NCI-H1930 (cell line): ENCODE data around the gene CRYZL1.
"Not testable (repeated sequence)": the region's sequence is repeated elsewhere in the genome, so short reads cannot be mapped to it uniquely, and the experiment has no call there.

Experiments
- DNase-seq, 2 experiments: peaks; one replicate each; lab custom pipeline; 2025; lab: John Stamatoyannopoulos, UW

Gene CRYZL1

DNA sequence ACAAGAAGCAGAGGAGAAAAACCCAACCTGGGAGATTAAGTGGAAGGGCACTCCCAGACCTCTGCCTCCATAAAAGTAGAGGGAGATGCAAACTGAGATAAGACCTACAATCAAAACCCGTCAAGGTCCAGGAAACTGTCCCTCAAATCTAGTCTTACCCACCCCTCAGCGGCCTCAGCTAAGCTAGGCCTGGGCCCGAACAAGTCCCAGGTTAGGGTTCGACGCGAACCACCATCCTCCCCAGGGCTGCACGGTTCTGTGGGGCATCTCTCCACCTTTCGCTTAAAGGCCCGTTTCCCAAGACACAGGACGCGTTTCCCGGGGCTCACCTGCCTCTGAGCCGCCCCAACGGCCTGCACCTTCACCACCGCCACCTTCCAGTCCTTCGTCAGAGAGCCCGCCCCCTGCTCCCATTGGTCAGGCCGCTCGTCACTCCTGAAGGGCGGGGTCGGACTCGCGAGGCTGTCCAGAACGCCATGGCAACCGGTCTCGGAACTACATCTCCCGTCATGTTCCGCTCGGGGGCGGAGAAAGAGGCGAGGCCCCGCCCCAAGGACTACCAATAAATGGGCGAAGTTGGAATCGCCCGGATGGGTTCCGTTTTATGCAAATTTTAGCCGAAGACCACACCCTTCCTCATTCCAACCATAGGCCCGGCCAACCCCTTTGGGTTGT is at the start of gene CRYZL1:
Gene CRYZL1 (minus strand): TSS at position 390 of the 675 bp plus-strand sequence. CDS start 10,190 bp downstream, outside the sequence.
- DNase-seq, result peak; percentile 99

DNA sequence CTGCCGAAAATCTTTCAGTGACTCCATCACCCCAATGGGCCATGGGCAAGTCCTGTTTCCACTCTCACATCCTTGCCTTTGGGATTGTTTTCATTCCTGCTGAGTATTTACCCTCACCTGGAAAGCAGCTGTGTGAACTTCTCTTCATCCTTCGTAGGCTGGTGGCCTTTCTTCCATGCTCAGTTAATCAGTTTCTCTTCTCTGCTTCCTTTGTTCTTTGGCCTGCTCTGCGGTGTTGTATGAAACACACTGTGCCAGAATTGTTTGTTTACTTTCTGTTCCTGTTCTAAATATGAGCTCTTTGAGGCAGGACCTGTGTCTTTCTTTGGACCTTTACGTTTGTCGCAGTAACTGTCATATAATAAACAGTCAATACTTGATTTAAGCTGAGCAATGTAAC is 49.3 kb upstream of the CRYZL1 start:
- DNase-seq, result no peak

DNA sequence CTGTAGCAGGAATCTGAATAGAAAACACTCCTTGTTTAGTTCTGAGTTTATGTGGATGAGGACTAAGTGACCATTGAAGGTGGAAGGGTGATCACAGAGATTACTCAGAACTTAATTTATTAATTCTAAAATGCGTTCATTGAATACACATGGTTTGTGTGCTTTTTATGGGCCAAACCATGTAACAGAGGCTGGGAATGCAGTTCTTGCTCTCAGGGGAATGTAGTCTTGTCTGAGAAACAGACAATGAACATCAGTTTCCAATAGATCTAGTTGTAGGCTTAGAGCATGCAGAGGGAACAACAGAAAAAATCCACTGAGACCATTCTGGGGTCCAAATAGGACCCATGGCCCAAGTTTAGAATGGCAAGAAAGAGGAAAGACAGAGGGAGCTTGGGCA is 46.8 kb upstream of the CRYZL1 start:
- no peak for DNase-seq

DNA sequence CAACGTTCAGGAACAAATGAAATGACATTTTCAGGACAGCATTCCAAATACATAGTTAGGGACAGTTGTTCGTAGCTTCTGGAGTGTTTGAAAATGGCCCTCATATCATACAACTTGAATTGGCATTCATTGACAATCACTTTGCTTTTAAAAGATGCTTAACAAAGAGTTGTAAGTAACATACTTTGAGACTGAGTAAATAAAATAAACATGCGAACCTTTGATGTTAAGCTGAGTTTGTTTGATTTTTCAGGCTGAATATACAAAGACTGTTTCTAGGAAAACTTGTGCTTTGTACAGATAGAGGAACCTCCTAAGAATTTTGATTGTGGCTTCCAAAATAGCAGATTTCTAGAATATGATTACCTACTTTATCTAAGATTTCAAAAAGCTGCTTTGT is 46.1 kb upstream of the CRYZL1 start:
- no peak for DNase-seq

DNA sequence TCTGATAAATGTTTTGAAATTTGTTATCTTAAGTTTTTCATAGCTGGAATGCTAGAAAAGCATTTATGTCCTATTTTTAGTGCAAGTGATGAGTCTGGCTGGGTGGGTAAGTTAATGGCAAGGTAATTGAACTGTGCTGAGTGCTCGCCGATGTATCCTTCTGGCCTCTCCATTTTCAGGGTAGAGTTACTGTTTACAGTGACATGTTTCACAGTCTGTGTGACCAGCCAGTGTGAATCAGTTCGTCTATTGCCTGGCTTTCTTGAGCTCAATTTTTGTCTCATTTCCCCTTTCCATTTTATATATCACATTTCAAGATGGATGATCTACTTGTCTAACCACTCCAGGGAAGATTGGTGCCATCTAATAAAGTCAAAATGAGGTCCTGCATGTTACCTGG is 44.8 kb upstream of the CRYZL1 start:
- no peak for DNase-seq

DNA sequence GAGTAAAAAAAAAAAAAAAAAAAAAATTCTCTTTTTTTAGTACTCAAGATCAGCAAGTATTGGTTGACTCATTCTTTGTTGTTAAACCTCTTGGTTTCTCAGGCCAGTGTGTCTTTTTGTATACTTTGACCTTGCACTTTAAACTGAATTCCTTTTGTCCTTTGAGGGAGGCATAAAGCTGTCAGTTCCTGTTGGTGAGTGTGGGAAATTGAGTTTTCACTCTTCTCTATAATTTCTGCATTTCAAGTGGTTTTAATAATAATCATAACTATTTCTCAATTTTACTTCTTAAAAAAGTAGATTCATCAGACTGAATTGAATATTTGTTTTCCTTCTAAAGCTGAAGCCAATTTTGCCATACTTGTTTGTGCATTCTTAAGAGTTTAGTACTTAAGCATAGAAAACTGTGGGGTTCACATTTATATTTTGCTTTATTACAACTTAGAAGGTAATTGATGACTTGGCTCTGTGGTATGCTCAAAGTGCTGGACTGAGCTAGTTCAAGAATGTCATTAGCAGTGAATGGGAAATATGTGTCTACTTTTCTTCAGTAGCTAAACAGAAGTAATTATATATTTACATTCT is 44.2 kb upstream of the CRYZL1 start:
- no peak for DNase-seq

DNA sequence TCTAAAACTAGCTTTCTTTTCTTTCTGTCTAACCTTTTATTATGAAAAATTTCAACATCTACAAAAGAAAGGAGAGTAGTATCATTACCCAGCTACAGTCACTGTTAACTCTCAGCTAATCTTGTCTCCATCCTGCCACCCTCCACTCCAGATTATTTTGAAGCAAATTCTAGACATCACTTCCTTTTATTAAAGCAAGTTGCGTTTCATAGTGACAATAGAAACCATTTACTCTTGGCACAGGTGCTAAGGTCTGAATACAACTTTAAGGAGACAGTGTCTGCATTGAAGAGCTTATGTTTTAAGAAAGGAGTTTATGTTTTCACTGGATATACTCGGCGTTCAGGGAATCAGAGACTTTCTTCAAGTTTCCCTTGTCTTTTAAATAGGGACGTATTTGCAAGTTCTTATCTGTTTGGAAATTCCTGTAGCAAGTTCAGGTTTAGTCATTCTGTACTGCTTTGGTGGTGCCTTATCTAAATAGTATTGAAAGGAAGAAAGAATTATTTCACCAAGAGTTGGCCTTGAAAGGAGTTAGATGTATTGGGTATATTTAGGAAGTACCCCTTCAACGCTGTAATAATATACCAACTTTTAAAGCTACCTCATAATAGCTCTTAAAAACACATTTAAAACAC is 43.5 kb upstream of the CRYZL1 start:
- no peak for DNase-seq

DNA sequence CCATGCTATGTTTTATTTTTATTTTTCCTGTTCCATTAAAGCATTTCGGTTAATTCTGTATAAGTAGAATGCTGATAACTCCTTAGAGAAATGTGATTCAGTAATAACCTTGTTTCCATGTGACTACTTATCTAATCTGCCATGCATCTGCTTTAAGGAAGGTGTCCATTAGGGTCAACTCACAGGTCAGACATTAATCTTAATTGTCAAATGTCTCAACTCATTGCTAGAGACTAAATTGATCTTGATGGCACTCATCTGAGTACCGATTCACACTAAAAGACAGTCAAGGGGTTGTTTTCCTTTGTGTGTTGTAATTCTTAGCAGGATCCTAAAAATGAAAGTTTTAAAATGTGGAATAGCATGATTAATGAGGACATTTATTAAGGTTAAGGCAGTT is 42.5 kb upstream of the CRYZL1 start:
- no peak for DNase-seq

DNA sequence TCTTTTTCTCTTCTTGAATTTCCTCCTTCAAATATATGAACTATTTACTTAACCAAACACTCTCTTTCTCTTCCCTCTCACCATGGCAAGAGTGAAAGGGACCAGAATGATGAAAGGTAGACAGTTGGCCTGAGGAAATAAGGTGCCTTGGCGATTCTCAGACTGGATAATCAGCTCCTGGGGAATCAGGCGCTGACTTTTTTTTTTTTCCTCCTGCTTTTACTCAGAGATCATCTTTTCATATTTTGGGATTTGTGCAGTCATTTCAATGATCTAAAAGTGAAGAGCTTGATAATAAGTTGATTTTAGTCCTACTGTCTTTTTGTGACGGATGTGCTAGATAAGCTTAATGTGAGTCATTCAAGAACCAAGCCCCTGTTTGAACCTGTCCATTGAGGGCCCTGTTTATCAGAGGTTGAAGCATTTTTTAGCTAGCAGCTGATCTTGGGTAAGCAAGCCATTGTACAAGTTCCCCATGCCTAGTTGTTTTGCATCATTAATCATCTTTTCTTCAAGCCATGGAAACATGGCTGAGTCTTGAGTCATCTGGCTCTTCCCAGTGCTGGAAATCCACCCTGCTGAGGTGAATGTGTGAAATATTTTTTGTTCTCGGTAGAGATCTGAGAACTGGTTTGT is 41.6 kb upstream of the CRYZL1 start:
- no peak for DNase-seq

DNA sequence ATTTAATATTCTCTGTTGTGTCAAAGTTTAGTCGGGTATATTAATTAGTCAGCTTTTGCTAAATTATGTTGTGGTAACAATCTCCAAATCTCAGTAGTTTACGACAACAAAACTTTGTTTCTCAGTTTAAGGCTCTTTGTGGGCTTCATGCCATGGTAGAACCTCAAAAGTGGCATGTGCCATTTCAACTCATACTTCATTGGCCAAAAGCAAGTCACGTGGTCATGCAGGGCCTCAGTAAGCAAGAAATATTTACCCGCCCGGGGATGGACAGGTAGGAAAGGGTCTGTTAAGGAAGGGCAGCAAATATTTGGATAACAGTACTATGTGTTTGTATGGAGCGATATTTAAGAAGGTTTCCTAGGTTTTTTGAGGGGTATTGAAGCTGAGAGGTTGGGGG is 39.3 kb upstream of the CRYZL1 start:
- no peak for DNase-seq

DNA sequence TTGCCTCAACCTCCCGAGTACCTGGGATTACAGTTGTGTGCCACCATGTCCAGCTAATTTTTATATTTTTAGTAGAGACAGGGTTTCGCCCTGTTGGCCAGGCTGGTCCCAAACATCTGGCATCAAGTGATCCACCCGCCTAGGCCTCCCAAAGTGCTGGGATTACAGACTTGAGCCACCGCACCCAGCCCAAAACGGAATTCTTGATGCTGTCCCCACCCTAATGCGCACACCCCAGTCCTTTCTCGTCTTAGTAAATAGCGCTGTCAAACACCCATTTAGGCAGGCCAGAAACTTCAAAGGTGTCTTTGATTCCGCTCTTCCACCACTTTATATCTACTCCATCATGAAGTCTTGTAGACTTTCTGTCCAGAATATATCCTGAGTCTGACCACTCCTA is 35.9 kb upstream of the CRYZL1 start:
- DNase-seq, result no peak

DNA sequence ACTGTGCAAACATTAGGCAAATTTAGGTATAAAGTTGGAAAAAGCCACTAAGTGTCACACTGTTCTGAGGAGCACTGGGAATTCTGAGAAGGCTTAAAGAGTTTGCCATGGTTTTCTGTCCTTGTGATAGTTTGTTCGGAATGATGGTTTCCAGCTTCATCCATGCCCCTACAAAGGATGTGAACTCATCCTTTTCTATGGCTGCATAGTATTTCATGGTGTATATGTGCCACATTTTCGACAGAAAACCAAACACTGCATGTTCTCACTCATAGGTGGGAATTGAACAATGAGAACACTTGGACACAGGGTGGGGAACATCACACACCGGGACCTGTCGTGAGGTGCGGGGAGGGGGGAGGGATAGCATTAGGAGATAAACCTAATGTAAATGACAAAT is 35.1 kb upstream of the CRYZL1 start:
- DNase-seq, result not testable (repeated sequence)

DNA sequence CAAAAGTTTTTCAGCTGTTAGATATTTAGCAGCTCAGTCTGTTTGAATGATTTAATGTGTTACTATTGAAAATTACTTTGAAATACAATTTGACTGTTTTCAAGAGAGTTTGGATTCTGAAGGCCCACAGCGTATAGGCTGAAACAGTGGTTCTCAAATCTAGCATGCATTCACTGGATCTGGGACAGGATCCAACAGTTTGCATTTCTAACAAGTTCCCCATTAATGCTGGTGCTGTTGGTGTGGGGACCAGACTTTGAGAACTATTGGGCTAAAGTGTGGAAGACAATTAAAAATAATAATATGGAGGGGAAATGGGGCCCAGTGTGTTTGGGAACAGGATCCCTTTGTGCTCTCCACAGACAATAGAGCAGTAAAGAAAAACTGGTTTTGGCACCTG is 32.7 kb upstream of the CRYZL1 start:
- DNase-seq, result no peak

DNA sequence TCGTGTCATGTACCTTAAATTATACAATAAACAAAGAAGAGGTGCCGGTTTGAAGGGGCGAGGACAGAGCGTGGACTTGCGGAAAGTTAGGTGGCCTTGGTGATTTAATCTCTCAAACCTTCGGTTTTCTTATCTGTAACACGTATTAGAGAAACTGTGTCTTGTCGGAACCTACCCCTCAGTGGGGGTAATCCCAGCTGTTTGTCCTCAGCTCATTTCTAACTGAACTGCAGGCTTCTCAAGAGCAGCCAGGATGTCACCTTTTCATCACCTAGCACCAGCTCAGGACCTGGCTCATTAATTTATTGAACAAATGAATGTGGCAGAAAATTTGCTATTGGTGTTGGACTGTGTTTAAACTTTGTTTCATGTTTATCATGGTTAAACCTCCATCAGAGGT is 31.9 kb upstream of the CRYZL1 start:
- DNase-seq, result no peak

DNA sequence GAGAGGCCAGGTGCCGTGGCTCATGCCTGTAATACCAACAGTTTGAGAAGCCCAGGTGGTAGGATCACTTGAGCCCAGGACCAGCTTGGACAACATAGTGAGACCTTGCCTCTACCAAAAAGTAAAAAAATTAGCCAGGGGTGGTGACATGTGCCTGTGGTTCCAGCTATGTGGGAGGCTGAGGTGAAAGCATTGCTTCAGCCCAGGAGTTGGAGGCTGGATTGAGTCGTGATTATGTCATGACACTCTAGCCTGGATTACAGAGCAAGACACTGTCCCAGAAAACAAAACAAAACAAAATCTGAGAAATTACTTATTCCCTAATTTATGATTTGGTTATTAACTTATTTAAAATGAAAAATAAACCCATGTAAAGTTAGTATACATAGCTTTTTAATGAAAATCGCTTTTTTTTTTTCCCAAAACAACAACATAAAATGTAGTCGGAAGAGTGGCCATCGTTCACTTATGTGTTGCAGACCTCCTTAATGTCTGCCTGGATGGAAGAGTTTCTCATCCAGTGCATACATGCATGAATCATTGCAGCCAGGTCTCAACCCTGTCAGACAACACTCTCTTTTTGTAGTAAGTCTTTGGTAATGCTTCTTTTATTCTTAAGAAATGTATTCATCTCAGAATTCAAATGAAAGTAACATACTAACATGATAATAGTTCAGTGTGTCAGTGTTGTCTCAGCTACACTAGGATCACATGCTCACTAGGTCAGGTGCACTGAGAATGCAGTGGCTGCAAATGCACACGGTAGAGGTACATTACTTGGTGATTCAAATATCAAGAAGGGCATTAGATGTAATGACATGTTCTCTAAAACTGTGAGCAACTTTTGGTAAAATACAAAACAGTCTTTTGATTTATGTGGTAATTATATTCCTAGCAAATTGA is 28.8 kb upstream of the CRYZL1 start:
- DNase-seq, result no peak

DNA sequence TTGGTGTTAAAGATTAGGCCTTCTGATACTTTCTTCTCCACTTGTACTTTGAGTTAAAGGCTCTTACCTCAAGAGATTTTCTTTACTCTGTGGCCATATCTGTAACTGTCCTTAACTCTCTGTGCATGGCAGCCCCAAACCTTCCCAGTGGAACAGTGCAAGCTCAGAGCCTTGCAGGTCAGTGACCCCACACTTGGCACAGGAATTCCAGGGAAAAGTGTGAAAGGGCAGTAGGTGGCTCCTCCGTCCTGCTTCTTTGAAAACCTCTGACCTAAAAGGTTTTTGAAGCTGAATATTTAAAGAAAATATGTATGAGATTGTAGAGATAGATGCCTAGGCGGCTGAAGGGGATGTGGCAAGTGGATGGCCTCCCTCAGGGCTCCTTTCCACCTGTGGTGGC is 27.1 kb upstream of the CRYZL1 start:
- no peak for DNase-seq

DNA sequence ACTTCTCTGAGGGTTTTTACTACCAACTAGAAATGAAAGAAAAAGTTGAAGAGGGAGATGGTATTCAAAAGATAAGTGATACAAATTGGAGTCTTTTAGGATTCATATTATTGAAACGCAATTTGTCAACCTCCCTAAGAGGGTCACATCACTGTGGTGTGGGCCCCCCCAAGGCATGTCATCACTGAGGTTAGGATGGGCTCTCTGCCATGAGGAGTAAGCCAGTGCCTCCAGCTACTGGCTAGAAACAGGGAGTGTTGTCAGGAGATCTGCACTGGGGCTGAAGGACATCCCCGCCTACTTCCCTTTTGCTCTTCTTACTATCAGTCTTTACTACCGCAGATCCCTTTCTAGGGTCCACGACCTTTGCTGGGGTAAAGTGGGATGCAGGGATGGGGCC is 26.6 kb upstream of the CRYZL1 start:
- no peak for DNase-seq

DNA sequence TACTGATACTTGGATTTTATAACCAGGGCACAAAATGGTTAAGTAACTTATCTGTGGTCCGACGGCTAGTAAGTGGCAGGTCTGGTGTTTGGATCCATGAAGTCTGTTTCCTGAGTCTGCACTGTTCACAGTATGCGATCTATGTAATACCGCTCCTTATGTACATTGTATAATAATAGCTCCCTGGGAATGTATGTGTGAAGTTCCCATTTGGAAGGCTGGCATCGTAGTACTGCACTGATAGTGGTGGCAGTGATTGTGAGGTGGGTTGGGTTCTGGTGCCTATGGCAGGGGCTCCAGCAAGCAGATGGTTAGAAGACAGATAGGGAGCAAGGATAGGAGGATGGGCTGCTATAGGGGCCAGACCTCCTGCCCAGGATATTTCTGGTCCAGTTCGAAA is 26.1 kb upstream of the CRYZL1 start:
- no peak for DNase-seq

DNA sequence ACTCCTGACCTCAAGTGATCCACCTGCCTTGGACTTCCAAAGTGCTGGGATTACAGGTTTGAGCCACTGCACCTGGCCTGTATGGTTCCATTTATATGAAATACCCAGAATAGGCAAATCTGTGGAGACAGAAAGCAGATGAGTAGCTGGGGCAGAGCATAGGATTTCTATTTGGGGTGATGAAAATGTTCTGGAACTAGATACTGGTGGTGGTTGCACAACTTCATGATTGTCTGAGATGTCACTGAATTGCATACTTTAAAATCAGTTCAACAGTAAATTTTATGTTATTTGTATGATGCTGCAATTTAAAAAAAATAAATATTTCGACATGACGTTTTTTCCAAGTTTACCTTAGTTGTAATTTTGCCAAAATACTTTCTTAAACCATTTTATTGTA is 24.6 kb upstream of the CRYZL1 start:
- DNase-seq, result no peak

DNA sequence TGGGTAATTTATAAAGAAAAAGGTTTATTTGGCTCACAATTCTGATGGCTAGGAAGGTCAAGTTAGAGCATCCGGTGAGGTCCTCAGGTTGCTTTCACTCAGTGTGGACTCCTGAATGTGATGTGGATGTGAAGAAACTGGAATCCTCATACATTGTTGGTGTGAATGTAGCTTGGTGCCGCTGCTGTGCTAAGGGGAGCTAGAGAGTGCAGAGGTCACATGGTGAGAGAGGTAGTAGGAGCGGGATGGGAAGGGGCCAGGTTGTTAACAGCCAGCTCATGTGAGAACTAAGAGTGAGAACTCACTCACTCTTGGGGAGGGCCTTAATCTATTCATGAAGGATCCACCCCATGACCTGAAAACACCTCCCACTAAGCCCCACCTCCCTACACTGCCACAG is 22.6 kb upstream of the CRYZL1 start:
- DNase-seq, result no peak

DNA sequence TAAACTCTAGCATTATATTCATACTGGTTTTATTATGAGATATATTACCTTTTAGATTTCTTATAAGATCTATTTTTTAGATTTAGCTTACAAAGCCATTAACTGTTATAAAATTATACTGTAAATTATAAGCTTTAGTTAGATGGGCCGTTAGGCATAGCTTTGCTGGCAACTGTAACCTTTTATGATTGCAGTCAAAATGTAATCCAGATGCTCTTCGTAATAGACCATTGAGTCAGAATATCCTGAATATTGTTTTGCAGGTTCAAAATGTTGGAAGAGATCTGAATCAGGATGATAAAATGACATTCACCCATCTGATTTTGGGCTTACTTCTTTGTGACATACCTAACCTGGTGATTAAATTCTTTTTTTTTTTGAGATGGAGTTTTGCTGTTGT is 21.7 kb upstream of the CRYZL1 start:
- no peak for DNase-seq

DNA sequence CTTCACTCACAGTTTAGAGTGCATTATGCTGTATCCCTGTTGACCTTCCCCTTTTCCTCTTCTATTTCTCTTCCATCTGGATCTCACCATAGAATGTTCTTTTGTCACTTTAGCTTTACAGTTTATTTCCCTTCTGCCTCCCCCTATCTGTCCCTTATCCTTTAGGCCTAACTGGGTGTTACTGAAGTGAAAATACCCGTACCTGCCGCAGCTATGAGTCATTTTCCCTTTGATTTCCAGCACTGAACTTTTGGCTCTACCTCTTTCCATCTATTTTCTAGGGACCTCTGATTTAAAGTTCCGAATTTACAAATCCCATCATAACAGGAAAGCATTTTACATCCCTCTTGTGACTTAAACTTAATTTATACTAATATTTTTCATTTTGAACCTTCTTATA is 20.5 kb upstream of the CRYZL1 start:
- DNase-seq, result no peak
